GM19397 (cell line): Measurements from ENCODE around the gene SEMA3B.
"Not testable (repeated sequence)": the region's sequence is repeated elsewhere in the genome, so short reads cannot be mapped to it uniquely, and the experiment has no call there.

ENCODE experiments used
- ATAC-seq: cut with Tn5 transposase; IDR thresholded peaks from one replicate; pipeline ENCODE4 v1.9.1; 2021; ENCODE audit warnings: mild to moderate bottlenecking, moderate library complexity; ENCODE audit not compliant: unreplicated experiment

The SEMA3B gene

DNA sequence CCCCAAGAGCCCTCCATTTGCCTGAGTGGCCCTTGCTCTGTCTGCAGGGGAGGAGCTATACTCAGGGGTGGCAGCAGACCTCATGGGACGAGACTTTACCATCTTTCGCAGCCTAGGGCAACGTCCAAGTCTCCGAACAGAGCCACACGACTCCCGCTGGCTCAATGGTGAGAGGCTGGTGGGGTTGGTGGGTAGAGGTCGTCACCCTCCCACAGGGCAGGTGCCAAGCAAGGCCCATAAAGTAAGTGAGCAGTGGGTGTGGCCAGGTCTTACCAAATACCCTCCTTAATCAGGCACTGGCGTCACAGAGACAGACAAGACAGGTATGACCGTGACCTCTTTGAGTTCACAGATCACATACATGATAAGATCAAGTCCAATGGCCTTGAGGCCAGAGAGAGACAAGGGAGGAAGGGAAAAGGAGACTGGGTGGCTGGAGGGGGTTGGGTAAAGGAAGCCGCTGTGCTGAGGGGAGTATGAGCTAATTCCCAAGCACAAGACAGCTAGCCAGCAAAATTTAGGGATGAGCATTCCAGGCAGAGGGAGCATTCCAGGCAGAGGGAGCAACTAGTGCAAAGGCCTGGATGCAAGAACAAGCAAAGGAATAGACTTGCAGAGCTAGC lies 2.5 kb downstream of the SEMA3B start:
- no peak for ATAC-seq

DNA sequence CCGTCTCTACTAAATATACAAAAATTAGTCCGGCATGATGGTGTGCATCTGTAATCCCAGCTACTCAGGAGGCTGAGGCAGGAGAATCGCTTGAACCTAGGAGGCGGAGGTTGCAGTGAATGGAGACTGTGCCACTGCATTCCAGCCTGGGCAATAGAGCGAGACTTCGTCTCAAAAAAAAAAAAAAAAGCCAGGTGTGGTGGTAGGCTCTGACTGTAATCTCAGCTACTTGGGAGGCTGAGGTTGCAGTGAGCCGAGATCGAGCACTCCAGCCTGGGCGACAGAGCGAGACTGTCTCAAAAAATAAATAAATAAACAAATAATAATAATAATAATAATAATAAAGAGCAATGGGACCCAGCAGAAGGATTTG lies 3.6 kb downstream of the SEMA3B start:
- not testable (repeated sequence) for ATAC-seq

DNA sequence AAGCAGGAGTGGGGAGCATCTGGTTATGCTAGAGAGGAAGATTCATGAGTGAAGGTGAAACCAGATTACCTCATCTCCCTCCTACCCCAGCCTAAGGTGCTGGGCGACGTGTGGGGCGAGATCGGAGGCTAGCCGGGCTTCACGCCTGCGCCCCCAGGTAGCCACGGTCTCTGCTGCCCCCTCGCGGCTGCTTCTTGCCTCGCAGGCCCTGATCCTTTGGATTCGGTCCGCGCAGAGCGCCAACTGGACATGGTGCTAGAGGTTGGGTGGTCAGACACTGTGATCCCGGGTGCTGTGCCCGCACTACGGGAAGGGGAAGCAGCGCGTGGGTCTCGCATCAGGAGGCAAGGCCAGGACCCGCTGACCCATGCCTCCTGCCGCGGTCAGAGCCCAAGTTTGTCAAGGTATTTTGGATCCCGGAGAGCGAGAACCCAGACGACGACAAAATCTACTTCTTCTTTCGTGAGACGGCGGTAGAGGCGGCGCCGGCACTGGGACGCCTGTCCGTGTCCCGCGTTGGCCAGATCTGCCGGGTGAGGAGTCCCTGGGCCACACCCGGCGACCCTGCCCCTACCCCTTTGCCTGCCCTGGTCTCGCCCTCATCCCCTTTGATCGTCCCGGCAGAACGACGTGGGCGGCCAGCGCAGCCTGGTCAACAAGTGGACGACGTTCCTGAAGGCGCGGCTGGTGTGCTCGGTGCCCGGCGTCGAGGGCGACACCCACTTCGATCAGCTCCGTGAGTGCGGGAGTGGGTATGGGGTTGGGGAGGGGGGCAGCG lies 4.2 kb downstream of the SEMA3B start:
- ATAC-seq: peak; percentile 59

DNA sequence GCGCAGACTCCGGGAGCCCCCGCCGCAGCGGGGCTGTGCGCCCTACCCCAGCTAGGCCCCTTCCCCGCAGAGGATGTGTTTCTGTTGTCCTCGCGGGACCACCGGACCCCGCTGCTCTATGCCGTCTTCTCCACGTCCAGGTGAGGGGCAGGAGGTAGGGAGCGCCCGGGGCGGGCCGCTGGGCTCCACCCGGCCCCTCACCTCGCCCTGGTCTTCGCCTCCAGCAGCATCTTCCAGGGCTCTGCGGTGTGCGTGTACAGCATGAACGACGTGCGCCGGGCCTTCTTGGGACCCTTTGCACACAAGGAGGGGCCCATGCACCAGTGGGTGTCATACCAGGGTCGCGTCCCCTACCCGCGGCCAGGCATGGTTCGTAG lies 4.7 kb downstream of the SEMA3B start:
- no peak for ATAC-seq

DNA sequence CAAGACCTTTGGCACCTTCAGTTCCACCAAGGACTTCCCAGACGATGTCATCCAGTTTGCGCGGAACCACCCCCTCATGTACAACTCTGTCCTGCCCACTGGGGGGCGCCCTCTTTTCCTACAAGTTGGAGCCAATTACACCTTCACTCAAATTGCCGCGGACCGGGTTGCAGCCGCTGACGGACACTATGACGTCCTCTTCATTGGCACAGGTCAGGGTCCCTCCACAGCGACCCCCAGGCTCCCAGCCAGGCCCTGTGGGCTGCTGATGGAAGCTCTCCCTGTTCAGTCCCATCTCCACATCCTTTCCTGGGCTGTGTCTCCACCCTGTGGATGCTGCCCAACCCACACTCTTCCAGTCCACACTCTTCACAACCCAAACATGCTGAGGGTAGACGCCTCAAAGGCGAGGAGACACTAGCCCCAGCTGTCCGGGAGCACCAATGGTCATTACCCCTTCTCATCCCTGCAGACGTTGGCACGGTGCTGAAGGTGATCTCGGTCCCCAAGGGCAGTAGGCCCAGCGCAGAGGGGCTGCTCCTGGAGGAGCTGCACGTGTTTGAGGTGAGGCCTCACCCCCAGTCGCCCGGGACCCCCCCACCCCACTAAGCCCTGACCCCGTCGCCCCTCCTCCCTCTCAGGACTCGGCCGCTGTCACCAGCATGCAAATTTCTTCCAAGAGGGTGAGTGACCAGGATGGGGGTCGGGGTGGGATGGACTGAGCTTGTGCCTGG lies 5.6 kb downstream of the SEMA3B start:
- ATAC-seq: no peak

DNA sequence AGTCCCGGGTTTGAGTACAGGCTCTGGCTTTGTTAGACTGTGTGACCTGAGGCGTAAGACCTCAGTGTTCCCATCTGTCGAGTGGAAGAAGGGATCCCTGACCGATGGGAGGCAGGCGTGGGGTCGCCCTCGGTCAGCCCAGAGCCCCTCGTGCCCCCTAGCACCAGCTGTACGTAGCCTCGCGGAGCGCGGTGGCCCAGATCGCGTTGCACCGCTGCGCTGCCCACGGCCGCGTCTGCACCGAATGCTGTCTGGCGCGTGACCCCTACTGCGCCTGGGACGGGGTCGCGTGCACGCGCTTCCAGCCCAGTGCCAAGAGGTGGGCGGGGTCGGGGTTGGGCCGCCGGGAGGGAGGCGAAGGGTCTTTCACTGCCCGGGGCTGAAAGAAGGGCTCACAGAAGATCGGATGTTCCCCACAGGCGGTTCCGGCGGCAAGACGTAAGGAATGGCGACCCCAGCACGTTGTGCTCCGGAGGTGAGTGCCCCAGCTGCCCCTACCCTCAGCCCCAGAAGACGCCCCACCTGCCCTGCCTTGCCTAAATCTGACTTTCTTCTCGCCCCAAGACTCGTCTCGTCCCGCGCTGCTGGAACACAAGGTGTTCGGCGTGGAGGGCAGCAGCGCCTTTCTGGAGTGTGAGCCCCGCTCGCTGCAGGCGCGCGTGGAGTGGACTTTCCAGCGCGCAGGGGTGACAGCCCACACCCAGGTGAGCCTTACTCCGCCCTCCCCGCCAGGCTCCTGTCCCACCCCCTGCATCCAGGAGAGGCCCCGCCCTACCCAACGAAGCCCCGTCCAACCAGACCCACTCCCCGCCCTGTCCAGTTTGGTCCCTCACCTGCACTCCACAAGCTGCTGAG lies 6.4 kb downstream of the SEMA3B start:
- ATAC-seq: no peak

DNA sequence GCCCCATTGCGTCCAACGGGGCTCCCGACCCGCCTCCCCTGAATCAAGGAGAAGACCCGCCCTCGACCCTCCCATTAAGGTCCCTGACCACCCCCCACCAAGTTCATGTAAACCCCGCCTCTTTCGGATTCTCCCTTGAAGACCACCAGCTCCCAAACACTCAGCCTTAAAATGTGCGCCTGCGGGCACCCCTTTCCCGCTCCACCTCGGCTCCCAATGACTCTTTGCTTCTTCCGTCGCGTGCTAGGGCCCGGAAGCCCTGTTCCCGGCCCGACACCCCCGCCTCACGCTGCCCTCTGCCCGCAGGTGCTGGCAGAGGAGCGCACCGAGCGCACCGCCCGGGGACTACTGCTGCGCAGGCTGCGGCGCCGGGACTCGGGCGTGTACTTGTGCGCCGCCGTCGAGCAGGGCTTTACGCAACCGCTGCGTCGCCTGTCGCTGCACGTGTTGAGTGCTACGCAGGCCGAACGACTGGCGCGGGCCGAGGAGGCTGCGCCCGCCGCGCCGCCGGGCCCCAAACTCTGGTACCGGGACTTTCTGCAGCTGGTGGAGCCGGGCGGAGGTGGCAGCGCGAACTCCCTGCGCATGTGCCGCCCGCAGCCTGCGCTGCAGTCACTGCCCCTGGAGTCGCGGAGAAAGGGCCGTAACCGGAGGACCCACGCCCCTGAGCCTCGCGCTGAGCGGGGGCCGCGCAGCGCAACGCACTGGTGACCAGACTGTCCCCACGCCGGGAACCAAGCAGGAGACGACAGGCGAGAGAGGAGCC lies 7.2 kb downstream of the SEMA3B start:
- ATAC-seq: no peak

DNA sequence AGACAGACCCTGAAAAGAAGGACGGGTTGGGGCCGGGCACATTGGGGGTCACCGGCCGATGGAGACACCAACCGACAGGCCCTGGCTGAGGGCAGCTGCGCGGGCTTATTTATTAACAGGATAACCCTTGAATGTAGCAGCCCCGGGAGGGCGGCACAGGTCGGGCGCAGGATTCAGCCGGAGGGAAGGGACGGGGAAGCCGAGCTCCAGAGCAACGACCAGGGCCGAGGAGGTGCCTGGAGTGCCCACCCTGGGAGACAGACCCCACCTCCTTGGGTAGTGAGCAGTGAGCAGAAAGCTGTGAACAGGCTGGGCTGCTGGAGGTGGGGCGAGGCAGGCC lies 7.8 kb downstream of the SEMA3B start:
- no peak for ATAC-seq

DNA sequence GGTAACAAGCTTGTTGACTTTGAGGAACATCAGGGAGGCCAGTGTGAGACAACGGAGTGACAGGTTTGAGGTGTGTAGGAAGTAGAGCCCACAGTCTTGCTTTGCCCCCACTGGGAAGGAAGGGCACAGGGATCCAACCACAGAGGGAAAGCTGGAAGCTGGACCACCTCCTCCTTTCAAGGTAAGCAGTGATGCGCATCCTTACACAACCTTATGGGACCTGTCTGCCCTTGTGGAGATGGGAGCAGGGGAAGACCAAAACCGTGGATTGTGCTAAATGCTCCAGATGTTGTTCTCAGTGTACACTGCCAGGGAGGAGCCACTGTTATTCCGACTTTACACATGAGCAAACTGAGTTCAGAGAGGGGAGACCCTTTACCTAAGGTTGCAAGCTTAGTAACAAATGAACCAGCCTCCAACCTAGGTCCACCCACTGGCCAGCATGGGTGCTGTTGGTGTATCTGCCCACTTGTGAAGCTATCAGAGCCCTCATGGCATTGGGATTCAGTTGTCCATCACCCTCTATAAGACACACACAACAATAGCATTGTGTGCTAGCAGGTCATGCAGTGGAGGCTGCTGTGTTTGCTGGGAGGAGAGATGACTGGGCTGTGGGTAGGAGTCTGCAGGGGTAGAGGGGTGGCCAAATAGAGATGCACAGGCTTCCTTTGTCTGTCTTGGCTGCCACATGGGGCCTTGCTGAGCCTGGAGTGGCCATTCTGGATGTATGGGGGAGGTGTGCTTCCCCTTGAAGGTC lies 9.4 kb downstream of the SEMA3B start:
- no peak for ATAC-seq

DNA sequence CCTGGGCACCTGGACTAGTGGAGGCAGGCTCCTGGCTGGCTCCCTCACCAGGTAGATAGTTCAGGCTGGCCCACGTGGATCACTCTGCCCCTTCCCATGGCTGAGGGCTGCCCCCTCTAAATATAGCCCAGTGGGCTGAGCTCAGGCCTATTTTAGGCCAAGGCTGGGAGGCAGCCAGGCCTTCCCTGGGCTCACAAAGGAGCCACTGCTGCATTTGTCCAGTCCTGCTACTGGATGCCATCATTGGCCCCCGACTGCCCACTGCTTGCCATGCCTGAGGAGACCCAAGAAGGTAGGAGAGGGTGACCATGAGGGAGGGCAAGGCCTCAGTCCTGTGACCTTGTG lies 9.9 kb downstream of the SEMA3B start, which contains the start of gene LSMEM2:
TSS of gene LSMEM2 (plus strand) at position 208 of the 345 bp plus-strand sequence. CDS start at position 235, 27 bp downstream.
- no peak for ATAC-seq

DNA sequence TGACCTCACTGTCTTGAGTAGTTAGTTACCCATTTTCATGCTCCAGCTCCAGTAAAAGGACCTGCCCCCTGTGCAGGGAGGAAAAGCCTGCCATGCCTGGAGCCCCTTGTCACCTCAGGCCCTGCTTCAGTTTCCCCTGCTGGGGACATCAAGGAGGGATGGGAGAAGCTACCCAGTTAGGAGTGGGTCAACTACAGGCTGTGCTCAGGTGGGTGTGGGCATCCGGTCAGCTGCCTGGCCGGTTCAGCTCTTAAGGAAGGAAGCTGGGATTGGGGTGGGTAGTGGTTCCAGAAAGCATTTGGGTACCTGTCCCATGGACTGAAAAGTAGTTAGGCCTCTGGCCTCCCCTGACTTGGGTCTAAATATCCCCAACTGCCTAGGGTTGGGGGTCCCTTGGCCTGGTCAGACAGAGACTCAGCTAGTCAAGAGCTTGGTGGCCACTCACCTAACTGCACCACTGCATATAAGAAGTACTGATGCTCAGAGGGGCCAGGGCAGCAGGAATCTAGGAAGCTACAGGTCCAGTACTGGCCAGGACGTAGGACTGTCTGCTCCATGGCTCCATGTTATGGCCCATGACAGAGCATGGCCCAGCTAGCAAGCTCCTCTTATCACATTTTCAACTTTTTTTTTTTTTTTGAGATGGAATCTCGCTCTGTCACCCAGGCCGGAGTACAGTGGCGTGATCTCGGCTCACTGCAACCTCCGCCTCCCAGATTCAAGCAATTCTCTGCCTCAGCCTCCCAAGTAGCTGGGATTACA lies 10.5 kb downstream of the SEMA3B start:
- ATAC-seq: no peak

DNA sequence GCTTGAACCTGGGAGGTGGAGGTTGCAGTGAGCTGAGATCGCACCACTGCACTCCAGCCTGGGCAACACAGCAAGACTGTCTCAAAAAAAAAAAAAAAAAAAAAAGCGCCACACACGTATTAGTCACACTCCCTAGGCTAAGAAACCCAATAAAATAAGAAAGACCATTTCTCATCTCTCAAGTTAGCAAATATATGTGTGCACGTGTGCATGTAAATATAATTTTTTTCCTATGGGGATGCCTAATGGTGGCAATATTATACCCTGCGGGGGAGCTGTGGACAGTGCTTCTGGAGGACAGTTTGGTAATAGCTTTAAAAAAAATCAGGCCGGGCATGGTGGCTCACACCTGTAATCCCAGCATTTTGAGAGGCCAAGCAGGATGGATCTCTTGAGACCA lies 15.2 kb downstream of the SEMA3B start:
- ATAC-seq: not testable (repeated sequence)

DNA sequence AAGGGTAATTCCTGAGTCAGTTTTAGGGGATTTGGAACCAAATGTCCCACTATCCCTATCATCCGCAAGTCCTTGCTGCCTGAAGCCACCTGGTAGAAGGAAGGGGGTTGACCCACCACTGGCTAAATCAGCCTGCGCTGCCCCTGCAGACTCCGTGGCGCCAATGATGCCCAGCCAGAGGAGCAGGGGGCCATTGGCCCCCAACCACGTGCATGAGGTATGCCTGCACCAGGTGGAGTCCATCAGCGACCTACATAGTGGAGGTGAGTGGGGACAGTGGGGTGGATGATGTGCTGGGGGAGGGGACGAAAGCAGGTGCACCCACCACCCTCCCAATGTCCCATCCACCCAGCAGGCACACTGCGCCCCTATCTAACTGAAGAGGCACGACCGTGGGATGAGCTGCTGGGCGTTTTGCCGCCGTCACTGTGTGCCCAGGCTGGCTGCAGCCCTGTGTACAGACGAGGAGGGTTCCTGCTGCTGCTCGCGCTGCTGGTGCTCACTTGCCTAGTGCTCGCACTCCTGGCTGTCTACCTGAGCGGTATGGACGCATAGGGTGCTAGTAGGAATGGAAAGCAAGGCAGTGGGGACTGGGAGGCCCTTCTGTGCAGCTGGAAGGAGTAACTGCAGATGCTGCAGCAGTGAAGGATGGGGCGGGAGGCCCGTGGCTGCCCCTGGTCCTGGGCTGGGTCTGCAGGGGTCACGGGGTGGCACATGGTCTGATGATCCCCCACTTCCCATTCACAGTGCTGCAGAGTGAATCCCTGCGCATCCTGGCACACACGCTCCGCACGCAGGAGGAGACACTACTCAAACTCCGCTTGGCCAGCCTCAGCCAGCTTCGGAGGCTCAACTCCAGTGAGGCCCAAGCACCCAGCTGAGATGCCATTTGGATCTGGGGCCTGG lies 17.6 kb downstream of the SEMA3B start:
- no peak for ATAC-seq

DNA sequence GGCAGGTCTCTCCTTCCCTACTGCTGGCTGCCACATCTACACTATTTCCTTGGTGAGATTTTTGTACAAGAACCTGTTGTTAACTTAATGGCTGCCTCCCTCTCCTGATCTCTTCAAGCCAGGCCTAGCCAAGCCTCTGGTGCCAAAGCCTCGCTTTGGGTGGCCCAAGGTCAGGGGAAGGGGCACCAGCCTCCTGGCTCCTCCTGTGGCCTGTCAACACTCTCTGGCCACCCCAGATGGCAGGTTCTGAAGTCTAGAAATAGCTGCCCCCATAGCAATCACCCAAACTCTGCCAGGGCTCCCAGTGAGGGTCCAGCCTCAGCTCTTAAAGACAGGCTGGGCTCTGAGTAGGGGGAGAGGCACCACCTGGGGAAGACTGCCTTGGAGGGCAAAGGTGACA lies 18.3 kb downstream of the SEMA3B start:
- ATAC-seq: no peak

DNA sequence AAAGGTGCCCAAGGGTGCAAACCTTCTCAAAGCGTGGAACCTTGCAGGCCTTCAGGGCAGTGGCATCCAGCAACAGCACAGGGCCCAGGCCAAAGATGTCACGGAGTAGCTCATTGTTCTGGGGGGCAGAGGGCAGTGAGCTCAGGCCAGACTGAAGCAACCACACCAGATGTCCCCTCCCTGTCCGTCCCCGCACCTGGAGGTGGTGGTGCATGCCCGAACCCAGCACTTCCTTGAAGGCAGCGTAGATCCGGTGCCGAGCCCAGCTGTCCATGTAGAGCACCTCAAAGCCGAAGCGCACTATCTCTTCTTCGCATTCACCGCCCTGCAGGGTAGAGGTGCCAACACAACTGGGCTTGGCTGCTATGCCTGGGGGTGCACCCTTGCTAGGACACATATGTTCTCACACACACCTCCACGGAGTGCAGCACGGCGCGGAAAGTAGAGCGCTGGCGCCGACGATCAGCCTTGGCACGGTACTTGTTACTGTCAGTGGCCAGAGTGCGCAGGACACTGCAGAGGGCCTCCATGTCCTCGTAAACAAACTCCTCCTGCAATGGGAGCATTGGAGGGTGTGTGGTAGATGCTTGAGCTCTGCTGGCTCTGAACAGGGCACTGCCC lies 19.6 kb downstream of the SEMA3B start:
- no peak for ATAC-seq

DNA sequence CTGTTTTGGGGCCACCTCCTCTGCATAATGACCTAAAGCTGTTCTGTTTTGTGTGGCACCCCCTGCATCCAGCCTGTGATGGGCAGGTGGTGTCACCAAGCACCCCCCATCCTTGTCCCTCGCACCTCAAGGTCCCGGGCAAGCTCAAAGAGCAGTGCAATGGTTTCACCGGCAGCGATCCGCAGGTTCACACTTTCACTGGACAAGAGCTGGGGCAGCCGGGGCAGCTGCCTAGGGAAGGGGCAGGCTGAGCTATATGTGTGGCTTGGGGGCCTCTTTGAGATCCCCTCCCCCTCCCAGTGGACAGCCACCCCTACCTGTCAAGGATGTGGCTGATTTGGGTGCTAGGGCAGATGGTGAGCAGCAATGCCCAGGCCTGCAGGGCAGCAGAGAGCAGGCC lies 20.2 kb downstream of the SEMA3B start:
- no peak for ATAC-seq

DNA sequence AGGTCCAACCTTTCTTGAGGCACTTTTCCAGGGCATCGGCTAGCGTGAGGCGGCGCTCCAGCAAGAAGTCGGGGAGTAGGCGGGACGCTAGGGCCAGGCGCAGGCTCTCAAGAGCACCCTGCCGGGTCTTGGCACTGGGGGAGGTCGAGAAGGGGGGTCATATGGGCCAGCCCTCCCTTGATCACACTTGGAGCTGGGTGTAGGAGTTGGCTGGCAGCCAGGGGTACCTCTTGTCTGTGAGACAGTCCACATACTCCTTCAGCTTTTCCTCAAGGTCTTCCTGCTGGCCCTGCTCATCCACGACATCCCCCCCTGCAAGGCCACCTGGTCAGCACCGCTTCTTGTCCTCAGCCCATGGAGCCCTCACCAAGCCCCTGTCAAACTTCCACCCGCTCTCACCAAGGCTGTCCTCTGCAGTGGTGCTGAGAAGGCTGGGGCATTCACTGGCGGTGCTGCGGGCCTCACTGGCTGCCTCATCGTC lies 21.3 kb downstream of the SEMA3B start:
- ATAC-seq: no peak
